PC-9 (cell line): Measurements from ENCODE around the gene CLTCL1.

Experiments
- CTCF ChIP-seq: fragments of 200-600 bp; sonication (generic); conservative IDR thresholded peaks from 2 replicates; pipeline ENCODE4 v1.6.1; 2017; ENCODE audit warnings: mixed run types, antibody characterized with exemption, mild to moderate bottlenecking, moderate library complexity
- EZH2 ChIP-seq: fragments of 200-600 bp; sonication (generic); IDR thresholded peaks from 2 replicates; pipeline ENCODE4 v1.8.0; 2017; ENCODE audit warnings: antibody characterized with exemption, low read depth

- no peak for TF ChIP-seq CTCF
- TF ChIP-seq EZH2 = no peak
These were observed 160.4 kb downstream of the CLTCL1 start, which contains the start of gene TSSK2 for GRCh38 chr22:19130959-19131684.
